Activated T-helper 2 cell treated with anti-CD3 and anti-CD28 coated beads, Interferon-gamma antibody, Interleukin-2, Interleukin-4, amounts not matched to agents 10 μg/mL and 5 μg/mL and 100 μg/mL, durations not matched to agents 14 hours and 24 hours and 36 hours (primary cell): ENCODE measurements around the gene FAM174B. TPM values are rescaled to one million over a fixed set of nuclear protein-coding genes. Genes with fewer than 3 reads are reported as not detected.
"Not testable (repeated sequence)": the region's sequence is repeated elsewhere in the genome, so short reads cannot be mapped to it uniquely, and the experiment has no call there.

Experiments
- DNase-seq: peaks from one replicate; pipeline ENCODE4 v3.0.0; 2021; ENCODE audit warnings: low spot score
- H3K27ac Mint-ChIP-seq: one replicate; pipeline ENCODE4 v1.8.0; 2021; ENCODE audit warnings: mixed read lengths
- H3K27me3 Mint-ChIP-seq: one replicate; pipeline ENCODE4 v1.8.0; 2021; ENCODE audit warnings: low read depth, mixed read lengths
- H3K36me3 Mint-ChIP-seq: one replicate; pipeline ENCODE4 v1.8.0; 2021; ENCODE audit warnings: low read depth, mixed read lengths
- H3K4me1 Mint-ChIP-seq: one replicate; pipeline ENCODE4 v1.8.0; 2021; ENCODE audit warnings: low read depth, mixed read lengths
- H3K4me3 Mint-ChIP-seq: one replicate; pipeline ENCODE4 v1.8.0; 2021; ENCODE audit warnings: low read depth, mild to moderate bottlenecking, moderate library complexity, mixed read lengths
- H3K9me3 Mint-ChIP-seq: one replicate; pipeline ENCODE4 v1.8.0; 2021; ENCODE audit warnings: mixed read lengths
- intact Hi-C: fragments of 100-400 bp; cut with micrococcal nuclease; formaldehyde crosslinking; loops from one replicate; pipeline ENCODE4 v1.15.1; 2023
- total RNA-seq: library from RNA; stranded (reverse); gene quantifications from 2 replicates; pipeline ENCODE4 v1.2.3, GENCODE V29; 2022

The FAM174B gene
- total RNA-seq, 1 donor from 2014 or later: 3.7 TPM

DNA sequence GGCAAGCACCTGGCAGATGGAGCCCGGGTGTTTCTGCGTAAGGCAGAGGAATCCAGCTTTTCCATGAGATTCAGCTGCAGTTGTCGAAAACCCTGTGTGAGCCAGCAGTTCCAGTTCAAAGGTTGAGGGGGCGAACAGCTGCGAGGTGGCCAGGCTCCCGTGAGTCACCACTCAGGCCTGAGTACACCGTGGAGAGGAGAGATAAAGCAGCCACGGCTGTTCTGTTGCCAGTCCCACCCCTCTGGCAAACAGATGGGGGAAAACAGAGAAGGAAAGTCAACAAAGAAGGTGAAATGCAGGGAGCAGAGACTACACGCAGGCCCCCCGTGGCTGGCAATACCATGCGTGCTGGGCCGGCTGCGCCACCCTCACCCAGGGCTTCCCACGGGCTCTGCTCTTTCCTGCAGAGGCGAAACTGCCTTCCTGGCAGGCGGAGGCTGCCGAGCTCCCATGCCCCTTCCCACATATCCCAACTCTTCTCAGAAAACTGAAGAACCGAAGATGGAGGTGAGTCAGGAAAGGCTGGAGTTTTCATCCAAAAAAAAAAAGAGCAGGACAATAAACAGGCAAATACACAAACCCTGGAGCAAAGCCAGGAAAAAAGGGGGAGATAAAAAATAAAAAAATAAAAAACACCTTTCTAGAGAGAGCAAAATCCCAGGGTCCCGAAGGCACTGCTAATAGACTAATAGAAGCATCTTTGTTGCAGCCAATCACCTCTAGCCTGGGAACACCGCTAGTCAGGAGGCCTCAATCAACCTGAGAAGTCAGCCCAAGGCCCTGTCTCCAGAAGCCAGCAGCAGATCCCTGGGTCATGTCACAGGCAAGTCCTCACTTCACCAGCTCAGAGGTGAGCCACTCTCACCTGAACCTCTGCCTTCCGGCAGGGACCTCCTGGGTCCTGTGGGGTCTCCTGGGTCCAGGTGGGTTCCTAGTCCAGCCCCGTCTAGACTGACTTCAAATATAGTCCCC, 37.7 kb downstream of the FAM174B start:
- intact Hi-C loops: loop anchor here (10.0 kb wide), 1 partner anchor 97 kb away; no protein-coding TSS in a partner anchor
- no peak for DNase-seq
- Mint-ChIP-seq H3K27me3 (peaks cover 3% of the 10 kb centered on the region), H3K4me1 (no peaks in the 10 kb centered on the region), H3K27ac (no peak overlapping the region), H3K36me3 (no peaks in the 10 kb centered on the region), H3K4me3 (no peak overlapping the region), H3K9me3 (no peaks in the 10 kb centered on the region)

DNA sequence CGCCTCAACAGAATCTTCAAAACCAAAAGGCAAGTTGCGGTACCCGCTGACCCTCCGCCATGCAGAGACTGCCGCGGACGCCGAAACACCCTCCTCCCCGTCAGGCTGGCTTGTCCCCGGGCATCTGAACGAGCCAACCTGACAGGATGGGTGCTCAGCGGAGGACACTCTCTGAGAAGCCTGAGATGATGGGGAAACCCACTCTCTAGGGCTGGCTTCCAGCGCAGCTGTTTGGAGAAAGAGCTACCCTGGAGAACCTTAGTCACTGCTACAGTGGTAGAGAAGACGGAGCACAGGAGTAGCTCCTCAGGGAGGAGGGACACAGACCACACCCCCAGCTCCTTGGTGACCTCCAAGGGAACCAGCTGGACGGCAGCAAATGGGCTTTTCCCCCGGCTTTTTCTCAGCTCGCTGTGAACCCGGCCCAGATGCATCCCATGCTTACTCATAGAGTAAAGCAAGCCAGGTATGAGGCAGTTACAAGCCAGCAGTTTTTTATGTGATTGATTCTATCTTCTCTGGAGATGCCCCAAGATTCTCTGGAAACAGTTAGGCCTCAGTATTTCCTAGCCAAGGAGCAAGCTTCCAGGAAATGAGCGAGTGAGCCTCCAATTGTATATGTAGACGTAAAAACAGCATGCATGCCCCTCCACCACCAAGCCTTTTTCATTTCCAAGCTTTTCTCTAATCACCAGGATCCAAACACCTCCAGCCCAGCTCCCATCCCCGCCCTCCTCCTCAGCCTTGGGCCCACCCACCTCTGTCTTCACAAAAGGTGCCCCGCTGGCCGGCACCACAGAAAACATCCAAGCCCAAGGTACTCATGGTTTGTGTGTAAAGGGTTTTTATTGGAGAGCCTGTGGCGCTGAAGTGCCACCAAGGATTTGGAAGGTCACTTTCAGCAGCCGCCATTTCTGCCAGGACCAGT, 38.7 kb downstream of the FAM174B start:
- no peak overlapping the region for H3K4me3 Mint-ChIP-seq
- H3K27me3 Mint-ChIP-seq: peaks cover 1% of the 10 kb centered on the region
- no peaks in the 10 kb centered on the region for H3K4me1 Mint-ChIP-seq
- intact Hi-C loops: loop anchor here (10.0 kb wide), 1 partner anchor 98 kb away; no protein-coding TSS in a partner anchor
- no peak overlapping the region for H3K27ac Mint-ChIP-seq
- H3K36me3 Mint-ChIP-seq: no peaks in the 10 kb centered on the region
- no peaks in the 10 kb centered on the region for H3K9me3 Mint-ChIP-seq
- DNase-seq: no peak

DNA sequence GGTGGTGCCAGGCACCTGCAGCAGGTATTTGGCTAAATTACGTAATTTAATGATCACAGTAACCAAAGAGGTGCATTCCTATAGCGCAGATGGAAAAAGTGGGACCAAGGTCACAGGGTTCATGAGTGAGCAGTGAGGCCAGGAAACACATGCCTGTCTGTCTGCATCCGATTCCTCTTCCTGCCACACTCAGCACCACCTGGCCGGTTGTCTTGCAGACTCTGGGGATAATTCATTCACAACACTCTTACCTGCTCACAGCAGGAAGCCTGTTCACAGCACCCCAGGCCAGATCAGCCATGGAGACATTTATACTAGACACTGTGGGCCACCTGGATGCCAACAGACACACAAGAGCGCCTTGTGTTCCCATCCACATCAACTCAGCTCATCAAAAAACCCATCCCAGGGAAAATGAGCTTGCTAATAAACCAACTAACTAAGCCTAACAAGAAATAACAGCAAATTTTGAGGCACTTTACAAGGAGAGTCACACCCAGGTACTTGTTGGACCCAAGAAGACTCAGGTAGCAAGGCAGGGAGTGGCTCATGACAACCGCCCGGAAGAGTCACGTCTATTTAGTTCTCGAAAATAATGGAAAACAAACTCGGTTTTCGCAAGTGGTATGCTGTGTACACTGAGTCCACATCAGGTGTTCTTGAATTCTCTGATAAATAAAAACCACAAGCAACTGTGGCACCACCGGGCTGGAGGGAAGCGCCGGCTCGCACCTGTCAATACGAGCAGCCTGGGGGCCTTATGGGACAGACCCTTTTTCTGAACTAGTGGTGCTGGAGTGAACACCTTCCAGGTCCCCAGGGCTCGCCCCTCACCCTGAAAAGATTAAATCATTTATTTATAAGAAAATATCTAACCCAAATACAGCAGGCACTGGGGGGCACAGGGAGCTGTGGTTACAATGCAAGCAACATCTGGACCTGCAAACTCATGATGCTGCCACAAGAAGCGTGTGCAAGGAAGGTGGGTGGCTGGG, 40.5 kb downstream of the FAM174B start:
- H3K27me3 Mint-ChIP-seq: peaks cover 1% of the 10 kb centered on the region
- H3K9me3 Mint-ChIP-seq: no peaks in the 10 kb centered on the region
- H3K4me1 Mint-ChIP-seq: no peaks in the 10 kb centered on the region
- intact Hi-C loops: loop anchor here (10.0 kb wide), 1 partner anchor 100 kb away; no protein-coding TSS in a partner anchor
- H3K27ac Mint-ChIP-seq: no peak overlapping the region
- H3K4me3 Mint-ChIP-seq: no peak overlapping the region
- no peak for DNase-seq
- no peaks in the 10 kb centered on the region for H3K36me3 Mint-ChIP-seq

DNA sequence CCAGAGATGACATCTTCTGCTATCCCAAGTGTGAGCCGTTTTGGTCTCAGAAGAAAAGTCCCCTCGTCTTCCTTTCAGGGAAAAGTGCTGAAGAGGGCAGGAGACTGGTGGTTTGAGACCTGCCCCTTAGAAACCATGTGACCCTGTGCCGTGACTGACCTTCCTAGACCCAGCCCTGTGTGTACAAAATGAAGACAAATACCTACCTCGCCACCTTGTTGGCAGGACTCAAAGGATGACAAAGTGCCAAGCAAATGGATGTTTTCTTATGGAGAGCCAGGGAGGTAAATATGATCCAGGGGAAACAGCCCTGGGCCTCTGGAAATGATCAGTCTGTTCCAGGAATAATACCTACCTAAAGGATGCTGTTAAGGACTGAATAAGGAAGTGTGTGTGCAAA, 41.3 kb downstream of the FAM174B start:
- intact Hi-C loops: loop anchor here (10.0 kb wide), 1 partner anchor 100 kb away; no protein-coding TSS in a partner anchor
- H3K9me3 Mint-ChIP-seq: no peaks in the 10 kb centered on the region
- no peaks in the 10 kb centered on the region for H3K4me1 Mint-ChIP-seq
- H3K27me3 Mint-ChIP-seq: no peaks in the 10 kb centered on the region
- no peaks in the 10 kb centered on the region for H3K36me3 Mint-ChIP-seq
- no peak for DNase-seq
- no peak overlapping the region for H3K27ac Mint-ChIP-seq
- H3K4me3 Mint-ChIP-seq: no peak overlapping the region

DNA sequence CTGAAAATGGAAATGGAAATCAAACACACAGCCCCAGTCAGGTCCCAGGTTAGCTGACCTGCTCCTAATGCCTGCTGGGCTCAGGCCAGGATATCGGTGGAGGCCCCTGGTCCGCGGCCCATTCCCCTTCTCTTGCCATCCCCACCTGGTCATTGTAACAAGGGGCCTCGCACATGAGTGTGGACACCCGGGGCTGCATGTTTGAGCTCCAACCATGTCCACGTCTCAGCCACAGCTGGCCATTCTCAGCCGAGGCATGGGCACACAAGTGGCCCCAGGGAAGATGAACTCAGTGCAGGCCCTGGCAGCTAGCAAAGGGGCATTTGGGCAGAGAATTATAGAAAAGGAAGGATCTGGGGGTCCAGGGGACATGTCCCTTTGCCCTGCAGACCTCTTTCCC, 41.7 kb downstream of the FAM174B start:
- H3K4me1 Mint-ChIP-seq: no peaks in the 10 kb centered on the region
- H3K4me3 Mint-ChIP-seq: no peak overlapping the region
- DNase-seq: no peak
- H3K27ac Mint-ChIP-seq: no peak overlapping the region
- intact Hi-C loops: loop anchor here (10.0 kb wide), 1 partner anchor 101 kb away; no protein-coding TSS in a partner anchor
- H3K27me3 Mint-ChIP-seq: no peaks in the 10 kb centered on the region
- H3K9me3 Mint-ChIP-seq: no peaks in the 10 kb centered on the region
- H3K36me3 Mint-ChIP-seq: no peaks in the 10 kb centered on the region

DNA sequence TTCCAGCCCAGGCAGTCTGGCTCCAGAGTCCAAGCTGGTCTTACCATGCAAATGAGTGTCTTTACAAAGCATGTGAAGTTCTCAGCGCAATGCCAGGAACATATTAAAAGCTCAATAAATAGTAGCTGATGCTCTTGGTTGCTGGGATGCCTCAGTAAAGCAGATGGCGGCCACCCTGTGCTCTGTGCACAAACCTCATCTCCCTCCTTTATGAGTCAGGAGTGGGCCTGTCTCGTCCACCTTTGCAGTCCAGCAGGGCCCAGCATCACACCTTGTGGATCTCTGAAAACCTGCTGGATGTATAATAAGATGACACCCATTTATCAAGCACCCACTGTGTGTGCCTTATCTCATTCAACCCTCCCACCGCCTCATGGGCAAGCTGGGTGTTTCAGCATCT, 42.7 kb downstream of the FAM174B start:
- Mint-ChIP-seq H3K4me3 (no peak overlapping the region), H3K27ac (no peak overlapping the region), H3K4me1 (no peaks in the 10 kb centered on the region), H3K27me3 (no peaks in the 10 kb centered on the region), H3K9me3 (no peaks in the 10 kb centered on the region), H3K36me3 (no peaks in the 10 kb centered on the region)
- DNase-seq: no peak
- intact Hi-C loops: loop anchor here (10.0 kb wide), 1 partner anchor 102 kb away; no protein-coding TSS in a partner anchor

DNA sequence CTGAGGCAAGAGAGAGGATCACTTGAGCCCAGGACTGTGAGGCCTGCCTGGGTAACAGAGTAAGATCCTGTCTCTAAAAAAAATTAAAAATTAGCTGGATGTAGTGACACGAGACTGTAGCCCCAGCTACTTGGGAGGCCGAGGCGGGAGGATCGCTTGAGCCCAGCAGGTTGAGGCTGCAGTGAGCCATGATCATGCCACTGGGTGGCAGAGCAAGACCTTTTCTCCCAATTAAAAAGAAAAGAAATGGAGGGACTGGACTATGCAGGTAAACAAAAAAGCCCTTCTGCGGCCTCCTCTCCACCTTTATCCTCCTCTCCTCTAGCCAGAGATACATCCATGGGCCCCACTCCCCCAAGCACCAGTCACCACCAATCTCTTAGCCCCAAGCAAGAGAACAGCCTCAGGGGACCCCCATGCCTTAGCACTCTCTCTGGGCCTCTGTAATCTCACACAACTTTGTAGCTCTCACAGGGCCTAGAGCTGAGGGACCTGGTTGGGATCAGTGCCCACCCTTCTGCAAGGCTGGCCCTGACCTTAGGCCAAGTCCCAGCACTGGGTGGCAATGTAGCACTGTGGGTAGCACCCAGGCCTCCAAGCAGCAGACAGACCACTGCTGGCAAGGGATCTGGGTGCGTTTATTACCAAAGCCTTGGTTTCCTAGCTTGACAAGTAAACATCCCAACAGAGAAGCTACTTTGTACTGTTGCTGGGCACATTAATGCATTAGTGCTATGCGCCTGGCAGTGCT, 43.4 kb downstream of the FAM174B start:
- no peak overlapping the region for H3K4me3 Mint-ChIP-seq
- H3K9me3 Mint-ChIP-seq: no peaks in the 10 kb centered on the region
- no peaks in the 10 kb centered on the region for H3K27me3 Mint-ChIP-seq
- H3K27ac Mint-ChIP-seq: no peak overlapping the region
- intact Hi-C loops: loop anchor here (10.0 kb wide), 1 partner anchor 103 kb away; no protein-coding TSS in a partner anchor
- H3K4me1 Mint-ChIP-seq: no peaks in the 10 kb centered on the region
- DNase-seq: no peak
- no peaks in the 10 kb centered on the region for H3K36me3 Mint-ChIP-seq

DNA sequence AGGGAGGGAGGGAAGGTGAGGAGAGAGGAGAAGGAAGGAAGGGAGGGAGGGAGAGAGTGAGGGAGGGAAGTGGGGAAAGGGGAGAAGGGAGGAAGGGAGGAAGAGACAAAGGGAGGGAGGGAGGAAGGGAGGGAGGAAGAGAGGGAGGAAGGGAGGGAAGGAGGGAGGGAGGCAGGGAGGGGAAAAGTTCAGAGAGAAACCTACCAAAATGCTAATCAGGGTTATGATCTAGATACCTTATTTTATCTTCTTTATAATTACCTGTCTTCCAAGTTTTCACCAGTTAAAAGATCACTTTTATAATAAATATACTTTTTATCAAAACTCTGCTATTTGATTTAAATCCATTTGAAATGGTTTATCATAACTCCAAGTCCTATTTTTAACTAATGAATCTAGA, 44.4 kb downstream of the FAM174B start:
- Mint-ChIP-seq H3K36me3 (no peaks in the 10 kb centered on the region), H3K27me3 (no peaks in the 10 kb centered on the region)

DNA sequence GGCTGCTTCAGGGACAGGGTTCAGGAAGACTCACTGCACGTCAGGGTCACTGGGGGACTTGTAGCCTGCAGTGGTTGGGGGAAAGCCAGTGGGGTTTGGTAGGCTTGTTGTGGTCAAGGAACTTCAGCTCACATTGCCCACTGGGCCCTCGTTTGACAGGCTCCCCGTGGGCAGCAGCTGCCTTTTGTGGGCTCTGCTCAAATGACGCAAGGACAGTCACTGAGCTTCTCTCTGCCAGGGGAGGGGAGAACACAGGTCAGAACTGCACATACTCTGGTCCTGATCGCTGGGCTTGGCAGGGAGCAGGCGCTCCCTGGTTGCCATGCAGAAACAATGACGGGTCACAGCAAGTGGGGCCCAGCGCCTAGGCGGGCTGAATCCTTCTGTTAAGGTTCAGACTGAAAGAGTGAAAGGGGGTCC, 45.5 kb downstream of the FAM174B start:
- H3K27me3 Mint-ChIP-seq: no peaks in the 10 kb centered on the region
- no peak for DNase-seq
- H3K9me3 Mint-ChIP-seq: no peaks in the 10 kb centered on the region
- H3K36me3 Mint-ChIP-seq: no peaks in the 10 kb centered on the region
- no peak overlapping the region for H3K4me3 Mint-ChIP-seq
- H3K4me1 Mint-ChIP-seq: no peaks in the 10 kb centered on the region
- intact Hi-C loops: loop anchor here (10.0 kb wide), 1 partner anchor 105 kb away; no protein-coding TSS in a partner anchor
- no peak overlapping the region for H3K27ac Mint-ChIP-seq

More for the DNA sequence above, 44.4 kb downstream of the FAM174B start:
- Mint-ChIP-seq H3K9me3 (no peaks in the 10 kb centered on the region), H3K4me3 (no peak overlapping the region), H3K27ac (no peak overlapping the region), H3K4me1 (no peaks in the 10 kb centered on the region)
- intact Hi-C loops: loop anchor here (10.0 kb wide), 1 partner anchor 104 kb away; no protein-coding TSS in a partner anchor
- no peak for DNase-seq

DNA sequence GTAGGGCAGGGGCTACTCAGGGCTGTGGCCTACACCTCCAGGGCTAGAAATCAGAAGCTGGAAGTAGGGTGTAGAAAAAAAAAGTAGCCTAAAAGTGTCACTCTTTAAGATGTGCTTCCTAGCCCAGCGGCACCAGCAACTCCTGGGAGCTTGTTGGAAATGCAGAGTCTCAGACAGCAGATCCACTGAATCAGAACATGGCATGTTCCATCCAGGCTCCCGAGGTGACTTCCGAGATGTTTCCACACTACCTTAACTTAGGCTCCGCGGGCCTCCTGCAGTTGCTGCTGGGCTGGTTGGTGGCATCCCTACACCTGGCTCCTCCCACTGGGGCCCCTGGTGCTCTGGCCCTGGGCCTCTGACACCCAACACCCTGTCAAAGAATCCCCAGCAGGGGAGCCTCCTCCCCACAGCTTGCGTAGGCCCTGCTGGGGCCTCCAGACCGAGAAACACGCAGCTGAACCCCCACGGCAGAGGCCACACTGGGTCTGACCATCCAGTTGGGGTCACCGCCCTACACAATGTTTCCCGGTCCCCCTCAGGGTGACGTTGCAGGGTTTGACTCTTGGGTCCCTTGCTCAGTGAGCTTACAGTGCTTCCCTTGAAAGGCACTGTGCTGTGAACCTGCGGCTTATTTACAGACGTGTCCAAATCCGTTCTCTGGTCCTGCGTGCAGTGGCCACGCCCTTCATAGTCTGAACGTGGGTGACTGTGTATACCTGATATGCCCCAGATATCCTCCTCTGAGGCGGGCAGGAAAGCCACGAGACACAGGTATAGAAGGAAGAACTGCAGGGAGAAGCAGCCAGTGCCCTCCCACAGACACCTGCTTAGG, 46.5 kb downstream of the FAM174B start:
- Mint-ChIP-seq H3K4me3 (no peak overlapping the region), H3K36me3 (no peaks in the 10 kb centered on the region), H3K9me3 (no peaks in the 10 kb centered on the region), H3K4me1 (no peaks in the 10 kb centered on the region), H3K27me3 (peaks cover 1% of the 10 kb centered on the region), H3K27ac (no peak overlapping the region)
- DNase-seq: no peak
- intact Hi-C loops: no loop called here

DNA sequence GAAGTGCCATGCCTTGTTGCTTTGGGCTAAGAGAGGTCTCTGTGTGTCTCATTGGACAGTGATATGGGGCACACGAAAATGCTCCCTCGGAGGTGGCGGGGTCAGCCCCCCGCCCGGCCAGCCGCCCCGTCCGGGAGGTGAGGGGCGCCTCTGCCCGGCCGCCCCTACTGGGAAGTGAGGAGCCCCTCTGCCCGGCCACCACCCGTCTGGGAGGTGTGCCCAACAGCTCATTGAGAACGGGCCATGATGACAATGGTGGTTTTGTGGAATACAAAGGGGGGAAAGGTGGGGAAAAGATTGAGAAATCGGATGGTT, 48.8 kb downstream of the FAM174B start:
- DNase-seq, intact Hi-C loops, H3K4me1 Mint-ChIP-seq, H3K36me3 Mint-ChIP-seq, H3K9me3 Mint-ChIP-seq, H3K27ac Mint-ChIP-seq, H3K4me3 Mint-ChIP-seq, H3K27me3 Mint-ChIP-seq: not testable (repeated sequence)
